Mesangial cell (primary cell): ENCODE results near the gene MITD1. TPM values are rescaled to one million over a fixed set of nuclear protein-coding genes. Genes with fewer than 3 reads are reported as not detected.

Experiments used
- total RNA-seq: library from RNA; depleted of rRNA; stranded (reverse); fragments of >200 nt; gene quantifications from 2 replicates; pipeline ENCODE4 v1.2.3, GENCODE V29; 2015

MITD1 gene
- total RNA-seq, result 11.5 and 14.8 TPM in 2 replicates

DNA sequence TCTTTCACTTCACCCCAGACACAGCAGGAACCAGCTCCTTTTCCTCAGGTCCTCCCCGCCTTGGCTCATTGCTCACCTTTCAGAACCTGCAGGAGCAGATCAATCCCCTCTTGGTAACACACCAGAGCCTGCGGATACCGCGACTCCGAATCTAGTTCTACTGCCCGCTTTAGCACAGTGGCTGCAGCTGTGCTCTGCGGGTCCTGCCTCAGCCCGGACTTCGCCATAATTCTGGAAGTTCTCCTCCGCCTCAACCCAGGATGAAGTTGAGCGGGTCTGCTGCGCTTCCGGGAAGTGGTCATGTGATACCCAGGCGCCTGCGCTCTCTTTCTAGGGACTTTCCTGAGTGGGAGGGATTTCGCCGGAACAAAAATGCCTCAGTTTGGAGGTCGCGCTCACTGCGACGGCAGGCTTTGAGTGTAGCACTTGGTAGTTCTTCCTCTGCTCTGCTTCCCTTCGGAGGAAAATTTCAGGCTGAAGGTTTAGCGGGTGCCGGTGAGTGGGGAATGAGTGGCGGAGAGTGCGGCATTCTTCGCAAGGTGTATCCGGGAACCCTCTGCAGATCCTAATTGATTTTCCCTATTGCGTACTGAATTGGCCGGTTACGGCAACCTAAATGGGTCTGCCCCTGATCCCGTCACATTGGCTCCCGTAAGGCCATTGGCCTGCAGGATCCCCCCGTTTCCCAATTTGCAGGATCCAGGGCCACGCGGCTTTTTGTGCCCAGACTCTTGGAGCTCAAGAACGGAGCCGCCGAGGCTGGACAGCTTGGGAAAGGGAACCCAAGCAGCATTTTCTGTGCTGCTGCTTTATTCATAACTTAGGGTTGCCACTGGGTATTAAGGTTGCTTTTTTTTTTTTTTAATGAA, at the start of gene MITD1, which contains the start of gene MRPL30:
TSS of gene MITD1 (minus strand) at position 304 of the 869 bp plus-strand sequence. CDS start at position 227, 77 bp downstream.
TSS of gene MRPL30 (plus strand) at position 430 of the 869 bp plus-strand sequence. CDS start 5,020 bp downstream, outside the sequence.

DNA sequence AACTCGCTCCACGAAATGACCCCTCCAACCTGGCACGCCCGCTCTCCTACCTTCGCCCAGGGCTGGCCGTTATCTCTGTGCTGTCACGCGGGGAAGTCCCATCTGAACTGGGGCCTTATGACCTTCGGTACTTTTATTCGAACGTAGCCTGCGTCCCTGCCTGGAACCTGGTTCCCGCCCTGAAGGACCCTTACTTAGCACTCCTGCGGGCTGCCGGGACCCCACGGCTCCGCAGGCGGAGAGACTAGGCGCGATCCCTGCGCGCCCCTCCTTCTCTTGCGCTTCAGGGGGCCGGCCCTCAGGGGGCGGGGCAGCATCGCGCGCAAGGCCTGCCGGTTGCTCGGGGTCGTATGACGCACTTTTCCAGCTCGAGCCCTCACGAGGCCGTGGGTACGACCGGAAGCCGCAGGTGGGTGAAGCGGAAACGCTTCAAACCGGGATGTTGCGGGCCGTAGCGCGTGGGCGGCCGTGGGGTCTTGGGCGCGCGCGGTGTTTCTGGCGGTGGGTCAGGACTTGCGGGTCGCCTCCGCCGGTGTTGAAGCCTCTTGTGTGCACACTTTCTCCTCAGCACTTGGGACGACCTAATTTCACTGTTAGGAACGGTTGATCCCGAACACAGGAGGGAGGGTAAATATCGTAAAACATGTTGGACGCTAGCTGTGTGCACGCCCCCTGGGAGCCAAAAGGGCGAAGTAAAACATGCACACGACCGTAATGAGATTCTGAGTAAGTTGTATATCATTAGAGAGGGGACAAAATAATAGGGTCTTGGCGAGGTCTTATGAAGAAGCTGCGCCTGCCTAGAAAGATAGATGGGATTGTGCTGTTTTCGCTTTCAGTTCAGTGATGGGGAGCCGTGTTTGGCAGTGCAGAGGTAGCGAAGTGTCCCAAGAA, 26.0 kb downstream of the MITD1 start, which contains the start of the genes LIPT1 and TSGA10:
TSS of gene LIPT1 (plus strand) at position 325 of the 894 bp plus-strand sequence. CDS start 6,991 bp downstream, outside the sequence.
TSS of gene TSGA10 (minus strand) at position 300 of the 894 bp plus-strand sequence. CDS start 45,503 bp downstream, outside the sequence.

DNA sequence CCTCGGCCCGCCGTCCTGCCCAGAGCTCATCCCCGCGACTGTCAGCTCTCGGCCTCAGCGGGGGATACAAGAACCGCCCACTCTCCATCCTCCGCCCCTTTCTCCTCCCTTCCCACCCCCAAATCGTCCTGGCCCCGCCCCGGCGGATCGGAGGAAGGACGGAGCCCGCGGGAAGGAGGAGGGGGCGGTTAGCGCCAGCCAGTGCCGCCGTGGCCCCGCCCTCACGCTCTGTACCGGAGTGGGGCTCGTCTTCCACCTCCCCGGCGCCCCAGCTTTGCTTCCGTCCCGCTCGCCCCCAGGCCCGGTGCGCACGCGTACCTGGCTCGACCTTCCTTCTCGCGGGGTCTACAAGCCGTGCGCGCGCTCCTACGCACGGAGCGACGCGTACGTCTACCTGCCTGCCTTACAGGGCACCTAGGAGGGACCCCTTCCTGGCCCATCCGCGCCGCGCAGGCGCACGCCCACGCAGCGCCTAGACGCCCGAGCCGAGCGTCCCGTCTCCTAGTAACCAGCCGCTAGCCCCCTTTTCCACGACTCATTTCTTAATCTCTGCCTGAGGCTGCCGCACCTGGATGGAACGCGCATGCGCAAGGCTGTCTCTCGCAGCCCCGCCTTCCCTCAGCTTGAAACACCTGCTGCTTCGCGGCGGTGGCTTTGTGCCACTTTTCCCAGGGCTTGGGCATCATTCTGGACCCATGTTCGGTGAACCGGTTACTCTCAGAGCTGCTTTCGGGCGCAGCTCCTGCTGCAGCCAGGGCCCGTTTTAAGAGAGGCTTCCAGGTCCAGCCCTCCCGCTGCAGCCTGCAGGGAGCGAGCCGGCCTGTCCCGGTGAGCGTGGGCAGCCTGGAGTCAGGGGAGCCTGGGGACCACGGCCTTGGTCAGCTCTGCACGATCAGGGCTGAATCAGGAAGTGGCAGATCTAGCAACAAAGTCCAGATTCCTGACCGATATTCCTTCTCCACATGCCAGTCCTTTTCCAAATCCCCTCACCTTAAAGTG, 39.4 kb downstream of the MITD1 start, which contains the start of gene C2orf15:
TSS of gene C2orf15 (plus strand) at position 598 of the 999 bp plus-strand sequence. CDS start 8,852 bp downstream, outside the sequence.

Other genes with a start within 250 kb of the MITD1 start
- 0.33 and 5.7 TPM in 2 replicates for gene CRACDL, start 244.8 kb downstream of the MITD1 start, total RNA-seq
- gene C2orf15, start 39.4 kb downstream of the MITD1 start, total RNA-seq, result 0.16 and 2.8 TPM in 2 replicates
- gene TSGA10, start 26.1 kb downstream of the MITD1 start, total RNA-seq, result 1.6 and 1.9 TPM in 2 replicates
- gene LIPT1, start 26.1 kb downstream of the MITD1 start, total RNA-seq, result 2.9 and 3.3 TPM in 2 replicates
- 26.7 and 27.2 TPM in 2 replicates for gene MRPL30, start 126 bp upstream of the MITD1 start, total RNA-seq
- not detected in 2 replicates for gene LYG2, start 74.6 kb upstream of the MITD1 start, total RNA-seq
- 0.51 TPM in 1 of 2 replicates, not detected in the other for gene LYG1, start 120.1 kb upstream of the MITD1 start, total RNA-seq
- 19.9 and 43.2 TPM in 2 replicates for gene TXNDC9, start 155.3 kb upstream of the MITD1 start, total RNA-seq
- 14.7 and 15.0 TPM in 2 replicates for gene EIF5B, start 156.3 kb upstream of the MITD1 start, total RNA-seq